CD4-positive, alpha-beta T cell treated with Interleukin-6 for 4 hours (primary cell): Measurements from ENCODE around the gene ATM.
"Not testable (repeated sequence)": the region's sequence is repeated elsewhere in the genome, so short reads cannot be mapped to it uniquely, and the experiment has no call there.

ENCODE experiments used
- DNase-seq: peaks from one replicate; pipeline ENCODE4 v3.0.0-alpha.2; 2020; ENCODE audit warnings: mixed read lengths

Gene ATM

GRCh38 chr11:108388576-108388975 lies 165.7 kb downstream of the ATM start:
- no peak for DNase-seq

DNA sequence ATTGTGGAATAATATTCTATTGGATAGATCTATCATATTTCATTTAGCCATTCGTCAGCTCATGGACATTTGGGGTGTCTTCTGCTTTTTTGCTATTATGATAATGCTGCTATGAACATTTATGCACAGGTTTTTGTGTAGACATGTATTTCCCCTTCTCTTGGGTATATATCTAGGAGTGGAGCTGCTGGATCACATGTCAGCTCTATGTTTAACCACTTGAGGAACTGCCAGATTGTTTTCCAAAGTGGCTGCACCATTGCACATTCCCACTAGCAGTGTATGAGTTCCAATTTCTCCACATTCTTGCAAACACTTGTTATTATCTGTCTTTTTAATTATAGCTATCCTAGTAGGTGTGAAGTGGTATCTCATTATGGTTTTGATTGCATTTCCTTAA lies 169.5 kb downstream of the ATM start:
- no peak for DNase-seq

DNA sequence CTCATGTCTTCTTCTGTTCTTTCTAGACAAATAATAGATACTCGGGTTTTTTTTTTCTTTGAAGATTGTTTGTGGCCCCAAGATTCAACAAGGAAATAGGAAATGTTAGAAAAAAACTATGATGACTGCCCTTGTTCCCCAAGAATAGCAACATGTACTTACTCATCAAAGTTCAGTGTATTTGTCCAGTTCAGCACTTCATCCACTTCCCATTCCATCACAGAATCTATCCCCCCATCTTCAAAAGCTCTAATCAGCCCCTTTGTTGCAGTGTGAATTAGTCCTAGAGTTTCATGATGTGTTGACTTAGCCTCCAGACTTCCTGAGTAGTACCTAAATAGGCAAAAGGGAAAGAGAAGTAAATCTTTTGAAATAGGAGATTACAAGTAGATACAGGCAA lies 170.2 kb downstream of the ATM start:
- DNase-seq, result no peak

- no peak for DNase-seq
These were observed 171.9 kb downstream of the ATM start for GRCh38 chr11:108394744-108395284.

GRCh38 chr11:108396672-108397071 lies 173.8 kb downstream of the ATM start:
- DNase-seq, result not testable (repeated sequence)

- DNase-seq, result no peak
These were observed 175.6 kb downstream of the ATM start for GRCh38 chr11:108398439-108398838.

DNA sequence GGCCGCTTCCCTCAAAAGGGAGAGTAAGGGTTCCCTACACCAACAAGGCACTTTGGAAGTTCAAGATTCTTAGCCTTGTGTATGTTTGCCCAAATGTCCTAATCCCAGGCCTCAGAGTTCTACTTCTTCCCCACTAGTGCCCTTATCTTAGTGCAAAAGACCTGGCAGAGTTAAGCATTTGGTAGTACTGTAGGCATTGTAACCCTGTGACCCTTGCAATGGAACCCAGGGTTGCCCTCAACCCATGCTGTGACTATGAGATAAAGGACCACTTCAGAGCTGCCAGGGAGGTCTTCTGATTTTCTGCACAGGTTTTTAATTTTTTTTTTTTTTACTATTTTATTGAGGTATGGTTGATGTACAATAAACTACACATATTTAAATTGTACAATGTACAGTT lies 179.4 kb downstream of the ATM start:
- no peak for DNase-seq

- DNase-seq, result no peak
These were observed 180.2 kb downstream of the ATM start for GRCh38 chr11:108403052-108403451.

DNA sequence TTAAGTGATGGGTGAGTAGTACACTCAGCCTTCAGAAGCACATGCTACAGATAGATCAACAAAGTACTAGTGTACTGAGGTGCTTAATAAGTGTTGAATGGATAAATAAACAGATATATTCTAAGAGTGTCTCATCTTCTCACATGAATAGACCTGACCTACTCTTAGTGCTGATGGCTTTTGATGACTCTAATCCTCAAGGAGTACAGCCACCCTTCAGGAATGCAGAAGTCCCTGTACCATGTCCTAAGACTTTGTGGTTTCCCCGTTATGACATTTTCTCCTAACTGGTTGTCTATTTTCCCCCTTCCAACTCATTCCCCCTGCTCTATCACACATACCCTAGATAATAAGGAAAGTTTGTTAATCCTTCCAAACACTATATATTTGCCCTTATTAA lies 182.8 kb downstream of the ATM start:
- no peak for DNase-seq

- DNase-seq, result no peak
These were observed 192.1 kb downstream of the ATM start for GRCh38 chr11:108414958-108415357.

DNA sequence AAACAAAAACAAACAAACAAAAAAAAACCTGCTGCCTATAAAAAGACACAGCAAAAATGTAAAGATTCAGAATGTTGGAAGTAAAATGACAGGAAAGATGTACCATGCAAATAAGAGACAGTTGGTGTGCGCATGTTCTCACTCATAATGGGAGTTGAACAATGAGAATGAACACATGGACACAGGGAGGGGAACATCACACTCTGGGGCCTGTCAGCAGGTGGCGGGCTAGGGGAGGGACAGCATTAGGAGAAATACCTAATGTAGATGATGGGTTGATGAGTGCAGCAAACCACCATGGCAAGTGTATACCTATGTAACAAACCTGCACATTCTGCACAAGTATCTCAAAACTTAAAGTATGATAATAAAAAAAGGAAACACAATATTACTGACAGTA lies 194.7 kb downstream of the ATM start:
- DNase-seq, result peak; percentile 48
